ENCODE results near the gene SGK1. TPM values are rescaled to one million over a fixed set of nuclear protein-coding genes. Genes with fewer than 3 reads are reported as not detected.
"Not testable (repeated sequence)": the region's sequence is repeated elsewhere in the genome, so short reads cannot be mapped to it uniquely, and the experiment has no call there.

The SGK1 gene
- total RNA-seq, 4 donors from 2014 or later = 172 to 1,533 (median 978) TPM

DNA sequence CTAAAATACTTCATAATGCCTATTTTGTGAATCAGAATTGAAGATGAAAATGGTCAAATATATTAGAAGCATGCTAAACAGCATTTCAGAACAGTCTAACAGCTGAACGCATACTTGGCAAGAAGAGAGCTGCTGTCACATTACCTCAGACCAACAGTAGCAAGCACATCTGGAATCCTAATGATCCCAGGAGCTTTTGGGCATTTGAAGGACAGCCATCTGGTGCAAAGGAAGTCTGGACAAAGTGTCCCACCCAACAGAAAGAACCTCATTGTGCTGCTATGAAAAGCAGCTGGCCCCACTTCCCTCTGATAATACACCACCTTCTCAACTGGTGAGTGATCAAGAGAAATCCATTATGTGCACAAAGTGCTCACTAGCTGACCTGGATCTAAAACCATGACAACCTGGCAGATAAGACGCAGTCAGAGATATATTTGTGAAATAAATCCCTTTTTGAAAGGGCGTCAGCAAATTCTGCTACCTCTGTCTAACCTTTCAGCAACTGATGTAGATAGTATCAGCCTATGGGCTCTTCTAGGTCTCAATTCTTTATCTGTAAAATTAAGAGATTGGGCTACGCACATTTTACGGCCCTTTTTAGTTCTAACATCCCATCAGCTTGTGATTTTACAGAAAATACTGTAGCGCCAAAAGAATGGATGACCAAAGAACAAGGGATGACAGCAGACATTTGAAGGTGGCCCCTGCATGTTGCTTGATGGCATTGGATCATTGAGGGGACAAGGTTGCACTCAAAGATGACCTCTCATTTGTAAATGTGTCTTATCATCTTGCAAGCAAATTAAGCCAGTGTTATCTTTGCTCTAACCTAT lies 78.7 kb downstream of the SGK1 start:
- H3K27me3 ChIP-seq = no peaks in the 10 kb centered on the region
- DNase-seq = no peak
- TF ChIP-seq POLR2A (IDR thresholded peaks at IDR 0.05) (no peak), CTCF (IDR thresholded peaks at IDR 0.05) (no peak)
- H3K27ac ChIP-seq = no peak overlapping the region
- H3K36me3 ChIP-seq = no peaks in the 10 kb centered on the region
- H3K9me3 ChIP-seq = no peaks in the 10 kb centered on the region
- no peaks in the 10 kb centered on the region for H3K4me1 ChIP-seq
- no peak overlapping the region for H3K4me3 ChIP-seq

GRCh38 chr6:134238006-134238405 lies 79.9 kb downstream of the SGK1 start:
- no peak overlapping the region for H3K4me3 ChIP-seq
- DNase-seq = no peak
- no peak overlapping the region for H3K27ac ChIP-seq
- H3K9me3 ChIP-seq = no peaks in the 10 kb centered on the region
- no peaks in the 10 kb centered on the region for H3K4me1 ChIP-seq
- no peak for TF ChIP-seq POLR2A (IDR thresholded peaks at IDR 0.05)
- H3K36me3 ChIP-seq = no peaks in the 10 kb centered on the region
- no peaks in the 10 kb centered on the region for H3K27me3 ChIP-seq

- H3K36me3 ChIP-seq = no peaks in the 10 kb centered on the region
- no peak overlapping the region for H3K4me3 ChIP-seq
- no peak for DNase-seq
- H3K9me3 ChIP-seq = no peaks in the 10 kb centered on the region
- H3K27ac ChIP-seq = peak overlapping the region in 1 of 4 donors; percentile 19
- no peaks in the 10 kb centered on the region for H3K27me3 ChIP-seq
- no peaks in the 10 kb centered on the region for H3K4me1 ChIP-seq
- TF ChIP-seq CTCF (IDR thresholded peaks at IDR 0.05) (no peak), POLR2A (IDR thresholded peaks at IDR 0.05) (no peak)
Observed at GRCh38 chr6:134235937-134236751, 81.8 kb downstream of the SGK1 start.

DNA sequence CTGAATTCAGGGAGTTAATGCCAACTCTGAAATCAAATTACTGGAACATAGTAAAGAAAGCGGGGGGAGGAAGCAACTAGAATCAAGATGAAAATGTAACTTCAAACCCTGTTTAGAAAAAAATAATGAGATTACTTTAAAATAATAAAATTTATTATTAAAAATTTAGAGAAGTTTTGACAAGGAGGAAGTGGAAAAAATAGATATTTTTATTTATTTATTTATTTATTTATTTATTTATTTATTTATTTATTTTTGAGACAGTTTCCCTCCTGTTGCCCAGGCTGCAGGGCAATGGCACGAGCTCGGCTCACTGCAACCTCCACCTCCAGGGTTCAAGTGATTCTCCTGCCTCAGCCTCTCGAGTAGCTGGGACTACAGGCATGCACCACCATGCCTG lies 82.6 kb downstream of the SGK1 start:
- not testable (repeated sequence) for H3K4me1 ChIP-seq, H3K9me3 ChIP-seq, H3K4me3 ChIP-seq, H3K27me3 ChIP-seq, H3K36me3 ChIP-seq, DNase-seq
- H3K27ac ChIP-seq = peak overlapping the region in 1 of 4 donors; percentile 19

DNA sequence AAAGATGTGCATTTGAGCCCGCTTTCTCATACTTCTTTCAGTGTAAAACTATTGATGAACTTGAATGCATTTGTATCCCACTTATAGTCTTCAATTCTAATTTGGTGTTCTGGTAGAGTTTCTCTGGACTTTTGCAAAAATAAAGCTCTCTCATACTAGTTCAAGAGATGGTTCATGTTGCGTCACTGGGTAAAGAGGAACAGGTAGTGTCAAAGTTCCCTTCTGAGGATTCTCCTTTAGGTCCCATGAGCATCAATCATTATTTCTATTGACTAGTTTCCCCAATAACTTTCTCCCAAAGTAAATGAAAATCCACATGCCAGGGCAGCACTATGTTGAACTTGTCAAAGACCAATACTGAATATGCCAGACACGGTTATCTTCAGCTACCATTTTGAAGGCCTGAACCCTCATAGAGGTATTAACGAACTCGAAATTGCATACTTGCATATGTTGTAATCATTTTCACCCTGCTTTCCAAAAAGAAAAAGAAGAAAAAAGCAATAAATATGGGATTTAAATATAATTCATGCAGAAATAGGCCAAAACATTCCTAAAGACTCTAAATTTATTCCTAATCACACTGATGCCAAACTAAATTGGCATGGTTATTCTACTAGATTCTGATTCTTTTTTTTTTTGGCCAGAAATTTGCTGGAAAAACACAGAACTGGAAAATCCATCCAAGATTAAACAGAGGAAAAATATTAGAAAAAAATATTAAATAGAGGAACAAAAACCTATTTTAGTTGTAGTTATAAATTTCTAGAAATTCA lies 84.5 kb downstream of the SGK1 start:
- no peaks in the 10 kb centered on the region for H3K27me3 ChIP-seq
- no peak for TF ChIP-seq POLR2A (IDR thresholded peaks at IDR 0.05)
- TF ChIP-seq CTCF (IDR thresholded peaks at IDR 0.05) = no peak
- H3K36me3 ChIP-seq = no peaks in the 10 kb centered on the region
- H3K4me3 ChIP-seq = no peak overlapping the region
- DNase-seq = no peak
- no peak overlapping the region for H3K27ac ChIP-seq
- H3K4me1 ChIP-seq = no peaks in the 10 kb centered on the region
- H3K9me3 ChIP-seq = no peaks in the 10 kb centered on the region

GRCh38 chr6:134230940-134231339 lies 87.0 kb downstream of the SGK1 start:
- H3K9me3 ChIP-seq = no peaks in the 10 kb centered on the region
- no peaks in the 10 kb centered on the region for H3K27me3 ChIP-seq

More at GRCh38 chr6:134230940-134231339, 87.0 kb downstream of the SGK1 start:
- no peak overlapping the region for H3K27ac ChIP-seq
- no peak overlapping the region for H3K4me3 ChIP-seq
- no peaks in the 10 kb centered on the region for H3K36me3 ChIP-seq
- TF ChIP-seq POLR2A (IDR thresholded peaks at IDR 0.05) = no peak
- no peak for TF ChIP-seq CTCF (IDR thresholded peaks at IDR 0.05)
- no peaks in the 10 kb centered on the region for H3K4me1 ChIP-seq
- no peak for DNase-seq

Data from Peyer's patch (tissue), 4 donors.